NCI-H524 treated with DMSO at 0.1 percent for 48 hours (cell line): ENCODE measurements around the gene STX8.

Experiments
- DNase-seq: peaks from one replicate; lab custom pipeline; 2025; lab: John Stamatoyannopoulos, UW

Gene STX8

GRCh38 chr17:9443811-9444210 is 131.8 kb downstream of the STX8 start:
- no peak for DNase-seq

- no peak for DNase-seq
Observed at GRCh38 chr17:9439851-9440250, 135.8 kb downstream of the STX8 start.

GRCh38 chr17:9436630-9437029 is 139.0 kb downstream of the STX8 start:
- DNase-seq: no peak

GRCh38 chr17:9435165-9435564 is 140.5 kb downstream of the STX8 start:
- no peak for DNase-seq

- no peak for DNase-seq
Observed at GRCh38 chr17:9434642-9435057, 141.0 kb downstream of the STX8 start.

- DNase-seq: no peak
Observed at GRCh38 chr17:9432934-9433421, 142.6 kb downstream of the STX8 start.

- no peak for DNase-seq
Observed at GRCh38 chr17:9432134-9432885, 143.3 kb downstream of the STX8 start.

- no peak for DNase-seq
Observed at GRCh38 chr17:9431620-9432019, 144.0 kb downstream of the STX8 start.

GRCh38 chr17:9427465-9428315 is 147.9 kb downstream of the STX8 start:
- no peak for DNase-seq

- DNase-seq: no peak
Observed at GRCh38 chr17:9424071-9424640, 151.5 kb downstream of the STX8 start.

- no peak for DNase-seq
Observed at GRCh38 chr17:9421525-9421924, 154.1 kb downstream of the STX8 start.

- DNase-seq: no peak
Observed at GRCh38 chr17:9419932-9420453, 155.6 kb downstream of the STX8 start.

- no peak for DNase-seq
Observed at GRCh38 chr17:9414471-9414870, 161.1 kb downstream of the STX8 start.

GRCh38 chr17:9410737-9411136 is 164.9 kb downstream of the STX8 start:
- no peak for DNase-seq

- DNase-seq: no peak
Observed at GRCh38 chr17:9410301-9410700, 165.3 kb downstream of the STX8 start.

- DNase-seq: no peak
Observed at GRCh38 chr17:9409878-9410277, 165.7 kb downstream of the STX8 start.

GRCh38 chr17:9408868-9409829 is 166.5 kb downstream of the STX8 start:
- DNase-seq: no peak

- DNase-seq: no peak
Observed at GRCh38 chr17:9408381-9408780, 167.2 kb downstream of the STX8 start.

- DNase-seq: no peak
Observed at GRCh38 chr17:9406046-9406606, 169.5 kb downstream of the STX8 start.

GRCh38 chr17:9403257-9403656 is 172.4 kb downstream of the STX8 start:
- no peak for DNase-seq

- DNase-seq: no peak
Observed at GRCh38 chr17:9402590-9403199, 172.9 kb downstream of the STX8 start.
